ENCODE data around the gene ZC3H10.

- TF ChIP-seq ZBTB38 (CRISPR knock-in tag; IDR thresholded peaks at IDR 0.05) (no peak), CTCF (CRISPR knock-in tag; IDR thresholded peaks at IDR 0.05) (no peak), ATF3 (CRISPR knock-in tag; IDR thresholded peaks at IDR 0.05) (no peak), THYN1 (CRISPR knock-in tag; IDR thresholded peaks at IDR 0.05; ENCODE audit: borderline replicate concordance, low read depth) (no peak), EP300 (IDR thresholded peaks at IDR 0.05; ENCODE audit: low read depth in 2 of 2, low read length in 2 of 2) (no peak), EP300 (CRISPR knock-in tag; IDR thresholded peaks at IDR 0.05; ENCODE audit: borderline replicate concordance) (no peak)
These were observed 2.7 kb upstream of the ZC3H10 start for GRCh38 chr12:56115329-56115728.

All from HepG2 (cell line).